Measurements from ENCODE around the gene GUCA2A. TPM values are rescaled to one million over a fixed set of nuclear protein-coding genes. Genes with fewer than 3 reads are reported as not detected.

Gene GUCA2A
- total and polyA plus RNA-seq, 2 of the 8 experiments (the other 6 are each of a cell fraction or from before 2014, with no cell fraction given): not detected

DNA sequence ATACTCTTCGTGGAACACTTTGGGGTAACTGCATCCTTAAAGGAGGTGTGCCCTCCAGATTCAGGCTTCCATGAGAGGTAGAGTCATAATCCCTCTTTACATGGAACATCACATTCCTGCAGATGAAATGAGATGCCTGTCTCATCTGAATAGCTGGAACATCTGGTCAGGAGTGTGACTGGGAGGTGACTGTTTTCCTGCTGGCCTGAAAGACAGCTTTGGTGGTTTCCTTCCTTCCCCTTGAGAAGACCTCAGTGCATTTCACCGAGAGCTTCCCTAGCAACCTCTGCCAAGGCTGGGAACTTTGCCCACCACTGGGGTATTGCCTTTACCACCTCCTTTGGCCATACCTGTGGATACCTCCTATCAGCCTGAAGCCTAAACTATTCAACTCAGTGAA is 46.7 kb upstream of the GUCA2A start (continued):
- TF ChIP-seq CHD2 (IDR thresholded peaks at IDR 0.05; ENCODE audit: low read length): no peak
- no peak for TF ChIP-seq SP1 (IDR thresholded peaks at IDR 0.05; ENCODE audit: low read depth, low read length)
- TF ChIP-seq ZNF274 (IDR thresholded peaks at IDR 0.05; ENCODE audit: borderline replicate concordance, extremely low read depth, low read length): no peak
- TF ChIP-seq RNF2 (IDR thresholded peaks at IDR 0.05; ENCODE audit: borderline replicate concordance, low read depth, low read length, missing control alignments, poor library complexity, severe bottlenecking): no peak
- no peak for TF ChIP-seq KDM4A (IDR thresholded peaks at IDR 0.05; ENCODE audit: low read depth, low read length, severe bottlenecking)
- TF ChIP-seq EGR1 (IDR thresholded peaks at IDR 0.05; ENCODE audit: borderline replicate concordance, low read depth, low read length): no peak
- TF ChIP-seq BACH1 (IDR thresholded peaks at IDR 0.05; ENCODE audit: low read length): no peak

Measured in H1 (cell line).